Endodermal cell (in vitro differentiated cells): Measurements from ENCODE around the gene HOXA9. TPM values are rescaled to one million over a fixed set of nuclear protein-coding genes. Genes with fewer than 3 reads are reported as not detected.

Source experiments
- DNase-seq: peaks from one replicate; pipeline ENCODE4 v3.0.0-alpha.2; 2017
- H3K27ac ChIP-seq: 2 replicates; pipeline ENCODE4 v1.5.1; 2013; ENCODE audit warnings: mild to moderate bottlenecking, low read depth, low read length, moderate library complexity
- H3K27me3 ChIP-seq: 2 replicates; pipeline ENCODE4 v1.6.1; 2013; ENCODE audit warnings: mild to moderate bottlenecking, low read length, moderate library complexity; ENCODE audit not compliant: insufficient read depth, control insufficient read depth, poor library complexity, severe bottlenecking
- H3K36me3 ChIP-seq: 2 replicates; pipeline ENCODE4 v1.7.0; 2013; ENCODE audit warnings: mild to moderate bottlenecking, low read length, moderate library complexity; ENCODE audit not compliant: control insufficient read depth, insufficient read depth
- H3K4me1 ChIP-seq: one replicate; pipeline ENCODE4 v1.7.0; 2013; ENCODE audit warnings: low read length; ENCODE audit not compliant: control insufficient read depth, insufficient read depth
- H3K4me3 ChIP-seq: 2 replicates; pipeline ENCODE4 v1.5.1; 2013; ENCODE audit warnings: mild to moderate bottlenecking, low read length, moderate library complexity
- H3K9ac ChIP-seq: 2 replicates; pipeline ENCODE4 v1.6.1; 2013; ENCODE audit warnings: mild to moderate bottlenecking, low read length, moderate library complexity; ENCODE audit not compliant: poor library complexity, severe bottlenecking; ENCODE audit errors: extremely low read depth
- H3K9me3 ChIP-seq: 2 replicates; pipeline ENCODE4 v1.6.1; 2013; ENCODE audit warnings: mild to moderate bottlenecking, low read length, moderate library complexity; ENCODE audit not compliant: control insufficient read depth
- H3K27ac Mint-ChIP-seq: 2 replicates; pipeline ENCODE4 v1.8.0; 2020; ENCODE audit warnings: mixed read lengths
- H3K27me3 Mint-ChIP-seq: 2 replicates; pipeline ENCODE4 v1.8.0; 2021; ENCODE audit warnings: mild to moderate bottlenecking, mixed read lengths; ENCODE audit not compliant: insufficient read depth
- H3K36me3 Mint-ChIP-seq: 2 replicates; pipeline ENCODE4 v1.8.0; 2020; ENCODE audit warnings: low read depth, mixed read lengths
- H3K4me1 Mint-ChIP-seq: 2 replicates; pipeline ENCODE4 v1.8.0; 2020; ENCODE audit warnings: mixed read lengths
- H3K4me3 Mint-ChIP-seq: 2 replicates; pipeline ENCODE4 v1.8.0; 2020; ENCODE audit warnings: mild to moderate bottlenecking, moderate library complexity, mixed read lengths
- H3K9me3 Mint-ChIP-seq: 2 replicates; pipeline ENCODE4 v1.8.0; 2020; ENCODE audit warnings: mild to moderate bottlenecking, mixed read lengths
- WGBS, 2 experiments: methylation state at CpG; one replicate each; pipeline versions ENCODE4 v1.1.5 to v1.1.7; 2013; ENCODE audit warnings: missing lambda C conversion rate in 2 of 2, mixed read lengths in 1 of 2; ENCODE audit not compliant: insufficient coverage in 1 of 2, insufficient read length in 1 of 2; 5-methylcytosine and 5-hydroxymethylcytosine counted together
- total RNA-seq, 2 donors: library from RNA; stranded (reverse); fragmentation: NEBNext Ultra II Directional in 1 of 2; extraction: Animal tissue kit (Norgen Biotek cat#: 25700) in 1 of 2; gene quantifications; 2 replicates in 1 of 2; 3 replicates in 1 of 2; pipeline ENCODE4 v1.2.1, GENCODE V29; 2021
- TF ChIP-seq, protein P1 (sequence below): fragments of 200-600 bp; sonication (generic); conservative IDR thresholded peaks from 2 replicates; pipeline ENCODE4 v1.5.0; 2021; ENCODE audit warnings: antibody characterized with exemption, mild to moderate bottlenecking

HOXA9 gene
- total RNA-seq, 2 donors from 2014 or later = not detected

DNA sequence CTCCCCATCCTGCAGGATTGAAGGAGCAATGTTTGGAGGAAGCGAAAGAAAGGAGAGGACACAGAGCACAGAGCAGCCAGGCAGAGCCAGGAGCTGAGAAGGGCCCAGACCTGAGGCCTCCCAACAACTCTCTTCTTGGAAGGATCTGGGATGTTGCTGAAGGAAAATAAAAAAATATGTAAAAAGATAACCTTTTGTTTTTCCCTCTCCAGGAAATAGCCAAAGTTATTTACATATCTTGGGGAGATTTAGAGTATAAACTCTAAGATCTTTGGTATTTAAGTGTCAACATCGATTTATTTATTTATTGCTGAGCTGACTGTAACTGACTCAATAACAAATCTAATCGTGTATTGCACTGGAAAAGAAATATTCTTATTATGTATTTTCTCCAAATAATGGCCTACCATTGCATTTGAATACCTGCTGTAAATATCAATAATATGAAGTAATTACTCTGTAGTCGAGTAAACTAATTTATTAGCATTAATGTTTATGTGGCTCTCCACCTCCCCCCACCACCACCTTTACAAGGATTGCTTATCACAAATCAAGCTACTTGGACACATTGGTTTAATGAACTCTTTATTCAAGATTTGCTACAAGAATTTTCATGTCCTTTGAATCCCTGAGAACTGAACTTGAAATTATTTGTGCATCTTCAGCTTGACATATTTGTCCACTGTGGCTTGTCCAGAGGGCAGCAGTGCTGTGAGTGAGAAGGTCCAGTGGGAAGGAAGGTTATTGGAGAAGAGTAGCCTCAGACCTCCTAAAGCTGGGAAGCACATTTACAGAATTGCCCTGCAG, 21.5 kb upstream of the HOXA9 start:
- Mint-ChIP-seq H3K4me3 (no peak overlapping the region), H3K9me3 (no peaks in the 10 kb centered on the region), H3K27me3 (peaks cover 100% of the 10 kb centered on the region), H3K36me3 (no peaks in the 10 kb centered on the region), H3K4me1 (peaks cover 17% of the 10 kb centered on the region), H3K27ac (no peak overlapping the region)
- Histone ChIP-seq H3K36me3 (no peaks in the 10 kb centered on the region), H3K27ac (no peak overlapping the region), H3K4me3 (no peak overlapping the region), H3K9me3 (no peaks in the 10 kb centered on the region), H3K27me3 (peaks cover 100% of the 10 kb centered on the region), H3K4me1 (peaks cover 9% of the 10 kb centered on the region), H3K9ac (no peak overlapping the region)
- 17 to 40% methylated on average over 1 to 3 of the region's 4 CpGs for WGBS, 2 experiments
- TF ChIP-seq, protein P1, sequence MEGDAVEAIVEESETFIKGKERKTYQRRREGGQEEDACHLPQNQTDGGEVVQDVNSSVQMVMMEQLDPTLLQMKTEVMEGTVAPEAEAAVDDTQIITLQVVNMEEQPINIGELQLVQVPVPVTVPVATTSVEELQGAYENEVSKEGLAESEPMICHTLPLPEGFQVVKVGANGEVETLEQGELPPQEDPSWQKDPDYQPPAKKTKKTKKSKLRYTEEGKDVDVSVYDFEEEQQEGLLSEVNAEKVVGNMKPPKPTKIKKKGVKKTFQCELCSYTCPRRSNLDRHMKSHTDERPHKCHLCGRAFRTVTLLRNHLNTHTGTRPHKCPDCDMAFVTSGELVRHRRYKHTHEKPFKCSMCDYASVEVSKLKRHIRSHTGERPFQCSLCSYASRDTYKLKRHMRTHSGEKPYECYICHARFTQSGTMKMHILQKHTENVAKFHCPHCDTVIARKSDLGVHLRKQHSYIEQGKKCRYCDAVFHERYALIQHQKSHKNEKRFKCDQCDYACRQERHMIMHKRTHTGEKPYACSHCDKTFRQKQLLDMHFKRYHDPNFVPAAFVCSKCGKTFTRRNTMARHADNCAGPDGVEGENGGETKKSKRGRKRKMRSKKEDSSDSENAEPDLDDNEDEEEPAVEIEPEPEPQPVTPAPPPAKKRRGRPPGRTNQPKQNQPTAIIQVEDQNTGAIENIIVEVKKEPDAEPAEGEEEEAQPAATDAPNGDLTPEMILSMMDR = no peak
- peak; percentile 29 for DNase-seq

DNA sequence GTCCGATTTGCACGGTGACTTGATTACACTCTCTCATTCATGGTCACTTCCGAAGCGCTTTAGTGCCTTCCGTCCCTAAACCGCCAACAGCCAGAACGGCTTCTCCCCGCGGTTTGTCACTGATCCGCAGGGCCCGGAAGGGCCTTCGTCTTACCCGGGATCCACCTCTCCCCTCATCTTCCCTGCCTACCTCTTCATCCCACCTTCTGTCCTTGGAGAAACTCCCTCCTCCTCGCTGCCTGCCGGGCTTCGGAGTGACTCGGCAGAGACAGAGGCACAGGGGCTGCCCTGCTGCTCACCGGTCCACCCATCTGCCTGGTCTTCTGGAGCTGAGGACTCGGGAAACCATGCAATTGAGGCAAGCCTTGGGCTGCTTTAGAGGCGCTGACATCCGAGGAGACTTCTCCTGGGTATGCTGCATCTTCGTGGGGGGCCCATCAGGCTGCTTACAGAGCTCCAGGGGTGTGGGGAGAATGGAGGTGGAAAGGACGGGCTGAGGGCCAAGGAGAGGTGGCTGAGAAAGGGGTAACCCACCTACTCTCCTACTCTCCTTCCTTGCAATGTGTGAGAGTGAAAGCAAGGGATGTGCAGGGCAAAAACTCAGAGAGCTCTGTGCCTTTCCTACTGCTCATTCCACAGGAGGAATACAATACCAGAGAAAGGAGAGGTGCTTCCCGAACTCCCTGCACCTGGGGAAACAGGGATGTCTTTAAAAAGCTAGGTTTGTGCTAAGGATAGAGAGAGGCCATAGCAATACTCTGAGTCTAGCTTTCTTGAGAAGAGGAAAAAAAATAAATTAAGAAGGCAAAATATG, 20.7 kb upstream of the HOXA9 start:
- peak overlapping the region; percentile 7 for H3K4me3 Mint-ChIP-seq
- Histone ChIP-seq H3K9me3 (no peaks in the 10 kb centered on the region), H3K36me3 (no peaks in the 10 kb centered on the region), H3K27ac (no peak overlapping the region), H3K4me1 (peaks cover 9% of the 10 kb centered on the region), H3K4me3 (no peak overlapping the region), H3K27me3 (peaks cover 100% of the 10 kb centered on the region), H3K9ac (no peak overlapping the region)
- H3K4me1 Mint-ChIP-seq = peaks cover 17% of the 10 kb centered on the region
- TF ChIP-seq, protein P1 = no peak
- DNase-seq = peak; percentile 71
- H3K27me3 Mint-ChIP-seq = peaks cover 100% of the 10 kb centered on the region
- H3K27ac Mint-ChIP-seq = no peak overlapping the region
- 0 to 6% methylated on average over 5 to 23 of the region's 24 CpGs for WGBS, 2 experiments
- H3K9me3 Mint-ChIP-seq = no peaks in the 10 kb centered on the region
- no peaks in the 10 kb centered on the region for H3K36me3 Mint-ChIP-seq

DNA sequence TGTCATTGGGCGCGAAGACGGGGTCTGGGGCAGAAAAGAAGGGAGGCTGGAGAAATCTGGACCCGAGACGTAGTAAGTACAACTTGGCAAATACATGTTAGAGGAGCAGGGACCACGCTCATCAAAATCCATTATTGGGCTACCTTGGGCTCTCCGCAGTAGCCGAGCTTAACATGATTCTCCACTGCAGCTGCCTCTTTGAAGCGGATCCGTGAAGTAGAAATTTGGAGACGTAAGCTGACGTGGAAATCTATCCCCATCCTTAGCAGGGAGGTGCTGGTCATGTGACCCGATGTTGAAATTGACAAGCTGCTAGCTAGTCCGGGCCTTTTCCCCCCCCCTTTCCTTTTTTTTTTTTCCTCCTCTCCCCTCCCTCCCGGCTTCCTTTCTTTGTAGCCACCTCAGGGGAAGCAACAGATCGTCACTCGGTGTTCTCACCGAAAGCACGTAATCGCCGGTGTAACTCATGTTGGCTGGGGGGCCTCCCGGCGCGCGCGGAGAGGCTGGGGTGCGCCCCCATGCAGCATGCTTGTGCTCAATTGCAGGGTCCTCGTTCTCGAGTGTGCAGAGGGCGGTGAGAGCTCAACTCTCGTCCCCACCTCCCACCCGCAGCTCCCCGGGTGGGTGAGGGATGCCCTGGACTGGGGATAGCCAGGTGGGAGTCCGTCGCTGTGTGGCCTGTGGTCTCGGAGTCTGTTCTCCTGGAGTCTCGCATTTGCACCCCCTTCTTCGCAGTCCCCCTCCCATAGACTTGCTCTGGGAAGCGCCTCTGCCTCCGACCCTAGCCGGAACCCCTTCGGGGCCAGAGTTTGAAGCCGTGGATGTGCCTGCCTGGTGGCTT, 19.9 kb upstream of the HOXA9 start, which contains the start of gene HOXA11:
HOXA11 (minus strand) TSS at position 220 of the 841 bp plus-strand sequence; CDS start at position 132, 88 bp downstream.
- Mint-ChIP-seq H3K36me3 (no peaks in the 10 kb centered on the region), H3K27me3 (peaks cover 100% of the 10 kb centered on the region), H3K9me3 (no peaks in the 10 kb centered on the region), H3K27ac (no peak within 1 kb of the TSS), H3K4me1 (peaks cover 19% of the 10 kb centered on the region), H3K4me3 (peak within 1 kb of the TSS; percentile 46)
- peaks cover 9% of the 10 kb centered on the region for H3K4me1 ChIP-seq
- H3K36me3 ChIP-seq = no peaks in the 10 kb centered on the region
- 5 to 7% methylated on average over 22 to 43 of the region's 43 CpGs for WGBS, 2 experiments
- peak within 1 kb of the TSS; percentile 77 for H3K4me3 ChIP-seq
- TF ChIP-seq, protein P1 = no peak
- no peaks in the 10 kb centered on the region for H3K9me3 ChIP-seq
- H3K9ac ChIP-seq = no peak within 1 kb of the TSS
- DNase-seq = peak; percentile 69
- H3K27ac ChIP-seq = no peak within 1 kb of the TSS
- H3K27me3 ChIP-seq = peaks cover 100% of the 10 kb centered on the region
